ENCODE measurements around the gene TMTC1. TPM values are rescaled to one million over a fixed set of nuclear protein-coding genes. Genes with fewer than 3 reads are reported as not detected.
"Not testable (repeated sequence)": the region's sequence is repeated elsewhere in the genome, so short reads cannot be mapped to it uniquely, and the experiment has no call there.

Gene TMTC1
- total and polyA plus RNA-seq, 9 donors = 22.5 to 38.1 (median 33.7) TPM

DNA sequence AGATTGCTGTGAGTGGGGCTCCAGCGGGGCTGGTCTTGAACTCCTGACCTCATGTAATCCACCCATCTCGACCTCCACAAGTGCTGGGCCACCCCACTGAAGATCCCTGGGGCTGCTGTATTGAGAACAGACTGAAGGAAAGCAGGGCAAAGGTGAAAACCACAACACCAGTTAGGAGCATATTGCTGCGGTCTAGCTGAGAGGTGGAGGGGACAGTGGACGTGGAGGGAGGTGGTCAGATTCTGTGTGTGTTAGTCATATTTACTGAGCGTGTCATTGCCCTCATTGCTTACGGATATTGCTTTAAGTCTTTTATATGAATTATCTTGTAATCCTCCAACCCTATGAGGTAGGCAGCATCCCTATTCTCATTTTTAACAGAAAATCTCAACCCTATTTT is 217.3 kb downstream of the TMTC1 start:
- WGBS (ENCODE audit: insufficient coverage) = no CpG with 5 or more reads among the region's 6 CpGs
- Histone ChIP-seq H3K4me3 (ENCODE audit: low read length) (no peak overlapping the region), H3K36me3 (ENCODE audit: control insufficient read depth, insufficient read depth, low read length) (peaks cover 3% of the 10 kb centered on the region), H3K27me3 (ENCODE audit: control insufficient read depth, insufficient read depth, low read length) (no peaks in the 10 kb centered on the region), H3K4me1 (ENCODE audit: control insufficient read depth, insufficient read depth, low read length) (peaks cover 22% of the 10 kb centered on the region), H3K9me3 (replicated peaks; ENCODE audit: control insufficient read depth, low read depth, low read length) (no peaks in the 10 kb centered on the region), H3K27ac (ENCODE audit: low read length) (no peak overlapping the region)
- no peak for DNase-seq

DNA sequence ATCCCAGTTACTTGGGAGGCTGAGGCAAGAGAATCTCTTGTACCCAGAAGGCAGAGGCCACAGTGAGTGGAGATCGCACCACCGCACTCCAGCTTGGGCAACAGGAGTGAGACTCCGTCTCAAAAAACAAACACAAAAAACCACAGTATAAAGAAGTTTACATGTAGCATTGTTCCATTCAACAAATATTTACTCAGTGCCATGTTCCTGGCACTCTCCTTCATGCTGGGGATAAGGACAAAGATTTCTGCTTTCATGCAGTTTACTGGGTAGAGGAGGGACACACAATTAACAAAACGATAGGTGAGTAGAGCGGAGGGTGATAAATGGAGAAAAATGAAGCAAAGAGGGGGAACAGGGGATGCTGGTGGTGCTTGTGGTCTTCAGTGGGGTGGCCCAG is 218.0 kb downstream of the TMTC1 start:
- peaks cover 3% of the 10 kb centered on the region for H3K36me3 ChIP-seq (ENCODE audit: control insufficient read depth, insufficient read depth, low read length)
- no peak overlapping the region for H3K27ac ChIP-seq (ENCODE audit: low read length)
- H3K4me3 ChIP-seq (ENCODE audit: low read length) = no peak overlapping the region
- no peaks in the 10 kb centered on the region for H3K27me3 ChIP-seq (ENCODE audit: control insufficient read depth, insufficient read depth, low read length)
- WGBS (ENCODE audit: insufficient coverage) = 96% methylated on average over 2 of the region's 5 CpGs
- no peaks in the 10 kb centered on the region for H3K9me3 ChIP-seq (replicated peaks; ENCODE audit: control insufficient read depth, low read depth, low read length)
- H3K4me1 ChIP-seq (ENCODE audit: control insufficient read depth, insufficient read depth, low read length) = peaks cover 22% of the 10 kb centered on the region
- no peak for DNase-seq

DNA sequence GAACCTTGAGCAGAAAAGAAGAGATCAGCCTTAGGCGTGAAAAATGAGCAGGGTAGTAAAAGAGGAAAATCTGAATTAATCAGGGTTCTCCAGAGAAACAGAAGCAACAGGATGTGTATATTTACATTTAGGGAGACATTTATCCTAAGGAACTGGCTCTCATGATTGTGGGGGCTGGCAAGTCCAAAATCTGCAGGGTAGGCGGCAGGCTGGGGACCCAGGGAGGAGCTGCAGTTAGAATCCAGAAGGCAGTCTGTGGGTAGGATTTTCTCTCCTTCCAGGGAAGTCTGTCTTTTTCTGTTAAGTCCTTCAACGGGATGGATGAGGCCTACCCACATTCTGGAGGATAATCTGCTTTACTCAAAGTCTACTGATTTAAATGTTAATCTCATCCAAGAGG is 218.8 kb downstream of the TMTC1 start:
- WGBS (ENCODE audit: insufficient coverage) = 100% methylated on average over 1 of the region's 3 CpGs

DNA sequence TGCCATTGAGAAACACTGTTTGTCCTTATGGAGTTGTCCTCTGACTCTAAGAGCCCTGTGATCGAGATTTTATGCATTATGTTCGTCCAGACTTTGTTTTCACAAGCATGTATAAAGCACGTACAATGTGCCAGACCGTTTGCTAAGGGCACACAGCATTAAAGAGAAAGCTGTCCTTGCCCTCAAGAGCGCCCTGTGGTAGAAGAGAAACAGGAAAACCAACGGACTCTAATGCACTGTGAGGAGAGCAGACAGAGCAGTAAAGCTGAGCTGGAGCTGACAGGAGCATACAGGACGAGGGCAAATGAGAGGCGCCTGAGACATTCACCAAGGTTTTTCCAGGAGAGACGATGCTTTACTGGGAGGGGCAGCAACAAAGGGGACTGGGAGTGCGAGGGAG is 220.1 kb downstream of the TMTC1 start:
- Histone ChIP-seq H3K27me3 (ENCODE audit: control insufficient read depth, insufficient read depth, low read length) (no peaks in the 10 kb centered on the region), H3K4me1 (ENCODE audit: control insufficient read depth, insufficient read depth, low read length) (peaks cover 22% of the 10 kb centered on the region), H3K4me3 (ENCODE audit: low read length) (no peak overlapping the region), H3K9me3 (replicated peaks; ENCODE audit: control insufficient read depth, low read depth, low read length) (no peaks in the 10 kb centered on the region), H3K27ac (ENCODE audit: low read length) (no peak overlapping the region), H3K36me3 (ENCODE audit: control insufficient read depth, insufficient read depth, low read length) (peaks cover 3% of the 10 kb centered on the region)
- 60% methylated on average over 10 of the region's 10 CpGs for WGBS (ENCODE audit: insufficient coverage)
- DNase-seq = no peak

More for the DNA sequence above, 218.8 kb downstream of the TMTC1 start:
- Histone ChIP-seq H3K4me3 (ENCODE audit: low read length) (no peak overlapping the region), H3K4me1 (ENCODE audit: control insufficient read depth, insufficient read depth, low read length) (peaks cover 22% of the 10 kb centered on the region), H3K9me3 (replicated peaks; ENCODE audit: control insufficient read depth, low read depth, low read length) (no peaks in the 10 kb centered on the region), H3K36me3 (ENCODE audit: control insufficient read depth, insufficient read depth, low read length) (peaks cover 3% of the 10 kb centered on the region), H3K27me3 (ENCODE audit: control insufficient read depth, insufficient read depth, low read length) (no peaks in the 10 kb centered on the region), H3K27ac (ENCODE audit: low read length) (no peak overlapping the region)
- no peak for DNase-seq

DNA sequence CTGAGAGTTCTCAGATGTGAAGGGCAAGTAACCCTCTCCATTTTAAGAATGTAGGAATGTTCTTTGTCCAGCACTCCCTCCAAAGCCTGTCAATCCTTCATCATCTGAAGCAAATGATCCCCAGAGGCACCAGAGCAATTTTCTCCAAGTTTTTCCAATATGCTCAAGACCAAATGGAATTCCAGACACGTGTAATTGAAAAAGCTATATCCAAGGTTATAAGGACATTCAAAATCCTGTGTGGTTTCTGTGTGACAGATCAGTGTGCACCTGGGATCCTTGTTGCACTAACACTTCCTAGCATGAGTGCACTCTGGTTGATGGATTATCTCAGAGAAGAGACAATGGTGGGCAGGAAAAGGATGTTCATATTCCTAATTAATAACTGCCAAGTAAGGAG is 220.7 kb downstream of the TMTC1 start:
- Histone ChIP-seq H3K27ac (ENCODE audit: low read length) (peak overlapping the region; percentile 2), H3K4me3 (ENCODE audit: low read length) (no peak overlapping the region), H3K4me1 (ENCODE audit: control insufficient read depth, insufficient read depth, low read length) (peaks cover 22% of the 10 kb centered on the region), H3K9me3 (replicated peaks; ENCODE audit: control insufficient read depth, low read depth, low read length) (no peaks in the 10 kb centered on the region), H3K27me3 (ENCODE audit: control insufficient read depth, insufficient read depth, low read length) (no peaks in the 10 kb centered on the region), H3K36me3 (ENCODE audit: control insufficient read depth, insufficient read depth, low read length) (peaks cover 3% of the 10 kb centered on the region)
- no peak for DNase-seq
- 25% methylated on average over 1 of the region's 1 CpG for WGBS (ENCODE audit: insufficient coverage)

DNA sequence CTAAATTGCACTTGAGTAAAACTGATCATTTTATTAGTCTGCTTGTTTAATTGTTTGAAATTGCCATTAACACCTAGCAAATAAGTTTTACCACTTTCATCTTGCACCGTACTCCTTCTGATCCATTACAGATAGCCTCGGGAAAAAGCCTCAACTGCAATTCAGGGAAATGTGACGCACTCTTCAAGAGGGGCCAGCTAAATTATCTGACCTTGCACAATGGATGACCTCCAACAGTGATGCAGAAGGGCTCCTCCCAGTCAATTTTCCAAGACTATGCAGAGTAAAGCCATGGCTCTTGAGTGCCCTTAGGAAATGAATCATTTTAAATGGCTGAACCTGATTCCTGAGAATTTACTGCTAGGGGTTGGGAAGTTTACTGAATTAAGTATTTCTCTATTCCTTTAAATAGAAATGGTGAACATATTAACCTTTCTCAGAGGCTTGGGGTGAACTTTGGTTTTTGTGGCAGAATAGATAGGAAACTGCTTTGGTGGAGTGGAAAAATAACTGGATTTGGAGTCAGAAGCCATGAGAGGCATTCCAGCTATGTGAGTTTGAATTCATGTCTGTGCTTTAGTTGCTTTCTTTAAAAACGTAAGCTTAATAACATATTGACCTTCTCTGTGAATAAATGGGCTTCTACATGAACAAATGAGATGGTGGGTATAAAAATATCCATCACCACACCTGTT is 221.5 kb downstream of the TMTC1 start:
- no peaks in the 10 kb centered on the region for H3K27me3 ChIP-seq (ENCODE audit: control insufficient read depth, insufficient read depth, low read length)
- H3K36me3 ChIP-seq (ENCODE audit: control insufficient read depth, insufficient read depth, low read length) = peaks cover 3% of the 10 kb centered on the region
- DNase-seq = peak; percentile 48
- WGBS (ENCODE audit: insufficient coverage) = 15% methylated on average over 2 of the region's 4 CpGs
- H3K4me1 ChIP-seq (ENCODE audit: control insufficient read depth, insufficient read depth, low read length) = peaks cover 22% of the 10 kb centered on the region
- no peak overlapping the region for H3K4me3 ChIP-seq (ENCODE audit: low read length)
- H3K27ac ChIP-seq (ENCODE audit: low read length) = peak overlapping the region; percentile 15
- H3K9me3 ChIP-seq (replicated peaks; ENCODE audit: control insufficient read depth, low read depth, low read length) = no peaks in the 10 kb centered on the region

DNA sequence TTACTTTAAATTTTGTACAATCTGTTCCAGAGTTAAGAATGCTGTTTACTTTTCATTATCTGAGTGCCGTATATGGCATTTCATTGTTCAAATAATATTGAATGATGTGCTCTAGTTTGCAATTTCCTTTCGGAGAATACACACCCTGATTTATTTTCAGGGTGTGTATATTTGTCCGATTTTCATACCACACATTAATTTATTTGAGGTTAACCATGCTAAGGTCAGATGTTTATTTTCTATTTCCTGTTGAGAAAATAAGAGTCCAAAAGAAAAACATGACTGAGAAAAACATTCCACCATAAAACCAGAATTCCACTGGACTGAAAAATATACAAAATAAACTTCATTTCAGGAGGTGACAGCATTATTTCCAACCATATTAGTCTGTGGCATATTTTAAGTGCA is 222.1 kb downstream of the TMTC1 start:
- no peak for DNase-seq
- no CpG with 5 or more reads among the region's 3 CpGs for WGBS (ENCODE audit: insufficient coverage)
- peaks cover 3% of the 10 kb centered on the region for H3K36me3 ChIP-seq (ENCODE audit: control insufficient read depth, insufficient read depth, low read length)
- no peak overlapping the region for H3K4me3 ChIP-seq (ENCODE audit: low read length)
- no peaks in the 10 kb centered on the region for H3K9me3 ChIP-seq (replicated peaks; ENCODE audit: control insufficient read depth, low read depth, low read length)
- peaks cover 19% of the 10 kb centered on the region for H3K4me1 ChIP-seq (ENCODE audit: control insufficient read depth, insufficient read depth, low read length)
- no peaks in the 10 kb centered on the region for H3K27me3 ChIP-seq (ENCODE audit: control insufficient read depth, insufficient read depth, low read length)
- H3K27ac ChIP-seq (ENCODE audit: low read length) = no peak overlapping the region

DNA sequence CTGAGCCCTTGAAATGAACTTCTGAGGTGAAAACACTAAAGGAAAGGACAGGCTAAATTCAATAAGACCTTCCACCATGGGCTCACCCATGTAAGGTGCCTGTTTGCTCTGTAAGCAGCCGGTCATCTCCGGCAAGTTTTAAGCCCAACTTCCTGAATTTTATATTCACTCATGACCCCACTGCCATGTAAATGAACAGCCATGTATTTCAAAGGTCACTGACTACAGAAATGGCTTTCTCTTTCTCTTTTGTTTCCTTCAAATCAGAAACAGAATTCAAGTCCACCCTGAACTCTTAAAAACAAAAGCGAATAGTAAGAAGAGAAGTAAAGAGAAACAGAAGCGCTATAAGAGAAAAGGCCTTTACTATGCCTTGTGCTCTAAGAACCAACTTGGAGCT is 224.5 kb downstream of the TMTC1 start:
- Histone ChIP-seq H3K27ac (ENCODE audit: low read length) (no peak overlapping the region), H3K4me1 (ENCODE audit: control insufficient read depth, insufficient read depth, low read length) (peaks cover 19% of the 10 kb centered on the region), H3K27me3 (ENCODE audit: control insufficient read depth, insufficient read depth, low read length) (no peaks in the 10 kb centered on the region), H3K4me3 (ENCODE audit: low read length) (no peak overlapping the region), H3K36me3 (ENCODE audit: control insufficient read depth, insufficient read depth, low read length) (no peaks in the 10 kb centered on the region), H3K9me3 (replicated peaks; ENCODE audit: control insufficient read depth, low read depth, low read length) (no peaks in the 10 kb centered on the region)
- DNase-seq = no peak
- 43% methylated on average over 2 of the region's 4 CpGs for WGBS (ENCODE audit: insufficient coverage)

DNA sequence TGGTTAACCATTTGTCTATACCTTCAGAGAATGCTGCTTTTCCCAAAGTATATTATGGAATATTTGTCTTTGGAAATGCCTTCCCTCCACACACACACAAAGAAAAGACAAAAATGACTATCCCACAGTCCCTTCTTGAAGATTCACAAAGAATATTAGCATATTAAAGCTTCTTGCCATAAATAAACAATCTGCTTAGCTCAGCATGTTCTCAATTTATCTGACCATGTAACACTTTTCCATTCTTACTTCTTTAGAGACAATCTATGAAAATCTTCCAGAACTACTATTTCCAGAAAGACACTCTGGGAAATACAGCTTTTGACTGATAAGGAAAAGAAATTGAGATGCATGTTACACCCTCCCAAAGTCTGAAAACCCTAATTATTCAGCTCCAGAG is 227.4 kb downstream of the TMTC1 start:
- DNase-seq = no peak
- no peaks in the 10 kb centered on the region for H3K4me1 ChIP-seq (ENCODE audit: control insufficient read depth, insufficient read depth, low read length)
- no peaks in the 10 kb centered on the region for H3K9me3 ChIP-seq (replicated peaks; ENCODE audit: control insufficient read depth, low read depth, low read length)
- no peak overlapping the region for H3K27ac ChIP-seq (ENCODE audit: low read length)
- H3K4me3 ChIP-seq (ENCODE audit: low read length) = no peak overlapping the region
- H3K36me3 ChIP-seq (ENCODE audit: control insufficient read depth, insufficient read depth, low read length) = no peaks in the 10 kb centered on the region
- H3K27me3 ChIP-seq (ENCODE audit: control insufficient read depth, insufficient read depth, low read length) = no peaks in the 10 kb centered on the region

DNA sequence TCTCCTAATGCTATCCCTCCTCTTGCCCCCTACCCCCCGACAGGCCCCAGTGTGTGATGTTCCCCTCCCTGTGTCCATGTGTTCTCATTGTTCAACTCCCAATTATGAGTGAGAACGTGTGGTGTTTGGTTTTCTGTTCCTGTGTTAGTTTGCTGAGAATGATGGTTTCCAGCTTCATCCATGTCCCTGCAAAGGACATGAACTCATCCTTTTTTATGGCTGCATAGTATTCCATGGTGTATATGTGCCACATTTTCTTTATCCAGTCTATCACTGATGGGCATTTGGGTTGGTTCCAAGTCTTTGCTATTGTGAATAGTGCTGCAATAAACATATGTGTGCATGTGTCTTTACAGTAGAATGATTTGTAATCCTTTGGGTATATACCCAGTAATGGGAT is 228.3 kb downstream of the TMTC1 start:
- not testable (repeated sequence) for H3K36me3 ChIP-seq (ENCODE audit: control insufficient read depth, insufficient read depth, low read length); DNase-seq; H3K4me1 ChIP-seq (ENCODE audit: control insufficient read depth, insufficient read depth, low read length); H3K4me3 ChIP-seq (ENCODE audit: low read length); H3K27me3 ChIP-seq (ENCODE audit: control insufficient read depth, insufficient read depth, low read length); H3K27ac ChIP-seq (ENCODE audit: low read length); H3K9me3 ChIP-seq (replicated peaks; ENCODE audit: control insufficient read depth, low read depth, low read length)
- WGBS (ENCODE audit: insufficient coverage) = no CpG with 5 or more reads among the region's 2 CpGs

Measured in muscle of leg (tissue), 11 donors.